HepG2 (cell line): Measurements from ENCODE around the gene XPO1. TPM values are rescaled to one million over a fixed set of nuclear protein-coding genes. Genes with fewer than 3 reads are reported as not detected.

Experiments
- ATAC-seq: fragments of 200-7000 bp; cut with Tn5 transposase; 3 replicates; pipeline ENCODE4 v1.9.1; 2020; ENCODE audit warnings: mild to moderate bottlenecking, moderate library complexity
- BruUV-seq: library from RNA; stranded (reverse); fragments of 400-500 nt; replicated peaks from 2 replicates; lab custom pipeline; 2021; lab: Mats Ljungman, UMichigan
- CTCF ChIA-PET: fragments of 300-600 bp; formaldehyde crosslinking; extraction: SDS; loops from one replicate; lab custom pipeline; 2021; ENCODE audit warnings: low total read pairs, inconsistent platforms, low intra/inter-chr PET ratio; lab: Yijun Ruan, JAX
- POLR2A ChIA-PET: fragments of 350-600 bp; sonication (Branson Sonifier 250); formaldehyde crosslinking; loops from one replicate; lab custom pipeline; 2020; ENCODE audit warnings: antibody characterized with exemption, inconsistent platforms; lab: Yijun Ruan, JAX
- DNase-seq: peaks from one replicate; pipeline ENCODE4 v3.0.0-alpha.2; 2015; ENCODE audit warnings: low spot score
- FAIRE-seq: peaks from 3 replicates; lab custom pipeline; 2011; peaks lifted over from hg19 to GRCh38; lab: Jason Lieb, UNC
- H2AFZ ChIP-seq: one replicate; pipeline ENCODE4 v1.6.1; 2011; ENCODE audit warnings: low read length, inconsistent platforms
- H3K27ac ChIP-seq: fragments of 300-600 bp; 3 replicates; pipeline ENCODE4 v1.8.0; 2011; ENCODE audit warnings: mixed run types, mild to moderate bottlenecking, mixed read lengths, low read length, inconsistent platforms; ENCODE audit not compliant: insufficient read depth; ENCODE audit errors: extremely low read length
- H3K27me3 ChIP-seq, 2 experiments: fragments of 200-600 bp in 1 of 2; 2 replicates in 1 of 2; 3 replicates in 1 of 2; pipeline versions ENCODE4 v1.6.0 to v1.8.0; 2011; ENCODE audit warnings: low read length in 2 of 2, mild to moderate bottlenecking in 2 of 2, moderate library complexity in 2 of 2, inconsistent platforms in 1 of 2; ENCODE audit not compliant: insufficient read depth in 2 of 2, control insufficient read depth in 1 of 2
- H3K36me3 ChIP-seq, 2 experiments: fragments of 200-600 bp in 1 of 2; replicated peaks in 1 of 2; 2 replicates in 1 of 2; 3 replicates in 1 of 2; pipeline versions ENCODE4 v1.5.1 to v1.8.0; 2011; ENCODE audit warnings: low read length in 2 of 2, inconsistent platforms in 1 of 2; ENCODE audit not compliant: insufficient read depth in 2 of 2, control insufficient read depth in 1 of 2
- H3K4me1 ChIP-seq: 2 replicates; pipeline ENCODE4 v1.5.1; 2012; ENCODE audit warnings: low read length, inconsistent platforms; ENCODE audit not compliant: insufficient read depth
- H3K4me2 ChIP-seq: 2 replicates; pipeline ENCODE4 v1.6.0; 2011; ENCODE audit warnings: low read depth, low read length, inconsistent platforms
- H3K4me3 ChIP-seq, 3 experiments: fragments of 200-600 bp in 1 of 3; sonication (generic), shearing (Covaris generic) in 1 of 3; replicated peaks in 1 of 3; 2 replicates each; pipeline ENCODE4 v1.5.1; 2011 to 2016; ENCODE audit warnings: low read length in 3 of 3, inconsistent platforms in 2 of 3, low read depth in 2 of 3, mild to moderate bottlenecking in 2 of 3, control low read depth in 1 of 3, mixed read lengths in 1 of 3; ENCODE audit not compliant: insufficient read depth in 1 of 3
- H3K79me2 ChIP-seq: one replicate; pipeline ENCODE4 v1.6.1; 2011; ENCODE audit warnings: low read length, inconsistent platforms; ENCODE audit not compliant: insufficient read depth
- H3K9ac ChIP-seq: 2 replicates; pipeline ENCODE4 v1.6.0; 2011; ENCODE audit warnings: mild to moderate bottlenecking, low read depth, low read length, inconsistent platforms; ENCODE audit not compliant: insufficient read depth
- H3K9me3 ChIP-seq: 2 replicates; pipeline ENCODE4 v1.5.1; 2012; ENCODE audit warnings: mild to moderate bottlenecking, low read length
- H4K20me1 ChIP-seq: 2 replicates; pipeline ENCODE4 v1.6.0; 2011; ENCODE audit warnings: inconsistent platforms, mild to moderate bottlenecking, low read length, moderate library complexity; ENCODE audit not compliant: insufficient read depth
- ATM ChIP-seq: fragments of 450-650 bp; IDR thresholded peaks from 2 replicates; pipeline ENCODE4 v1.7.1; 2017; ENCODE audit warnings: mild to moderate bottlenecking, borderline replicate concordance
- CC2D1A ChIP-seq: sonication (generic); formaldehyde crosslinking; IDR thresholded peaks from 2 replicates; pipeline ENCODE4 v1.8.1; 2023; ENCODE audit warnings: mild to moderate bottlenecking, missing genetic modification reagents
- HNF4A ChIP-seq: sonication (generic); formaldehyde crosslinking; IDR thresholded peaks from 2 replicates; pipeline ENCODE4 v1.4.0; 2020; ENCODE audit warnings: missing genetic modification reagents
- MBNL3 ChIP-seq: fragments of 250-450 bp; sonication (Bioruptor Pico); conservative IDR thresholded peaks from 2 replicates; pipeline ENCODE4 v1.8.0; 2022; ENCODE audit warnings: mild to moderate bottlenecking, inconsistent platforms
- MLXIP ChIP-seq: sonication (generic); formaldehyde crosslinking; IDR thresholded peaks from 2 replicates; pipeline ENCODE4 v1.9.0; 2021; ENCODE audit warnings: missing genetic modification reagents, borderline replicate concordance
- MXD4 ChIP-seq: IDR thresholded peaks from 2 replicates; pipeline ENCODE4 v1.6.1; 2016; ENCODE audit warnings: mild to moderate bottlenecking, missing biosample characterization, missing genetic modification reagents
- PPARG ChIP-seq: conservative IDR thresholded peaks from 2 replicates; pipeline ENCODE4 v1.6.1; 2016; ENCODE audit warnings: missing biosample characterization, missing genetic modification reagents
- PTBP1 ChIP-seq: fragments of 200-400 bp; formaldehyde crosslinking; IDR thresholded peaks from 2 replicates; pipeline ENCODE4 v1.6.1; 2018; ENCODE audit warnings: low read length, low read depth; ENCODE audit not compliant: poor library complexity, severe bottlenecking
- SPEN ChIP-seq: sonication (generic); formaldehyde crosslinking; IDR thresholded peaks from 2 replicates; pipeline ENCODE4 v1.5.1; 2020; ENCODE audit warnings: low read depth, mild to moderate bottlenecking, missing genetic modification reagents
- ZBTB34 ChIP-seq: sonication (generic); formaldehyde crosslinking; IDR thresholded peaks from 2 replicates; pipeline ENCODE4 v1.8.0; 2022; ENCODE audit warnings: mild to moderate bottlenecking, missing genetic modification reagents
- ZNF362 ChIP-seq: sonication (generic); formaldehyde crosslinking; IDR thresholded peaks from 2 replicates; pipeline ENCODE4 v1.4.0; 2020; ENCODE audit warnings: missing genetic modification reagents, mild to moderate bottlenecking, borderline replicate concordance
- ZNF431 ChIP-seq: sonication (generic); formaldehyde crosslinking; IDR thresholded peaks from 2 replicates; pipeline ENCODE4 v1.9.0; 2022; ENCODE audit warnings: missing genetic modification reagents, low read depth, mild to moderate bottlenecking, borderline replicate concordance
- ZNF501 ChIP-seq: sonication (generic); formaldehyde crosslinking; IDR thresholded peaks from 2 replicates; pipeline ENCODE4 v1.5.1; 2020; ENCODE audit warnings: mild to moderate bottlenecking, moderate library complexity, missing genetic modification reagents
- WGBS: methylation state at CpG from one replicate; pipeline ENCODE4 v1.1.6; 2017; ENCODE audit warnings: low lambda C conversion rate; 5-methylcytosine and 5-hydroxymethylcytosine counted together
- in situ Hi-C: cut with HindIII; loops from 2 replicates; pipeline ENCODE4 v1.10.0; 2017; ENCODE audit warnings: low pct_unique_long_range_greater_than_20kb; ENCODE audit not compliant: extremely low pct_ligation_motif_present
- intact Hi-C: fragments of 100-400 bp; cut with micrococcal nuclease; formaldehyde crosslinking; loops from one replicate; pipeline ENCODE4 v1.10.0; 2022; ENCODE audit not compliant: unreplicated experiment
- polyA plus RNA-seq, 8 experiments: library from polyadenylated mRNA; depleted of rRNA in 3 of 8; stranded (reverse) in 7 of 8; unstranded in 1 of 8; fragments of >200 nt; fragmentation: Illumina TruSeq in 4 of 8; extraction: Trizol in 4 of 8; gene quantifications; 2 replicates each; pipeline versions ENCODE4 v1.2.1 to v1.2.3, GENCODE V29; 2011 to 2016; ENCODE audit warnings: low read depth in 4 of 8, missing spikeins in 1 of 8, mixed read lengths in 1 of 8; ENCODE audit not compliant: insufficient read depth in 1 of 8
- total RNA-seq, 5 experiments: library from RNA; depleted of rRNA; stranded (reverse); fragments of >200 nt; fragmentation: Illumina TruSeq; extraction: Trizol; gene quantifications; 2 replicates each; pipeline ENCODE4 v1.2.3, GENCODE V29; 2016; ENCODE audit warnings: low read depth in 1 of 5

The XPO1 gene
- total and polyA plus RNA-seq, 2 of the 13 experiments (the other 11 are each of a cell fraction or from before 2014, with no cell fraction given): 67.4 to 212 TPM

- peaks cover 71% of the 10 kb centered on the region for H3K79me2 ChIP-seq
- no peaks in the 10 kb centered on the region; a peak in 1 of 5 replicates for H3K27me3 ChIP-seq
- in situ Hi-C loops (no loop called here), intact Hi-C loops (loop anchor here (5.0 to 10.0 kb wide), 3 partner anchors 97 to 352 kb away; partner anchors contain the start of gene CCT4)
- H3K9ac ChIP-seq: peak overlapping the region; percentile 83
- WGBS: 21% methylated on average over 5 of the region's 5 CpGs
- H4K20me1 ChIP-seq: peaks cover 44% of the 10 kb centered on the region
- TSS peak; percentile 46 for BruUV-seq
- peak overlapping the region; percentile 98 for H3K4me2 ChIP-seq
- CTCF ChIA-PET: no interaction called here
- H3K36me3 ChIP-seq: peaks cover 0 to 7% of the 10 kb centered on the region in 2 experiments; a peak in 1 of 5 replicates
- H3K4me3 ChIP-seq: peak overlapping the region; percentile 71 to 99 (median 91); a peak in 5 of 6 replicates
- peak overlapping the region; percentile 93 for H3K27ac ChIP-seq
- POLR2A ChIA-PET: interaction anchor here (1.4 kb wide), 1 partner anchor 125 kb away, joined by 3 read pairs; no protein-coding TSS in a partner anchor
- ATAC-seq: no peak
- peaks cover 62% of the 10 kb centered on the region for H3K4me1 ChIP-seq
- H2AFZ ChIP-seq: no peak overlapping the region
- TF ChIP-seq SPEN (CRISPR knock-in tag) (no peak), MXD4 (no peak), ZBTB34 (CRISPR knock-in tag) (no peak), CC2D1A (CRISPR knock-in tag) (0 out of 2 replicates have a peak, but pooled peaks have one; percentile 32), MBNL3 (no peak)
- no peaks in the 10 kb centered on the region for H3K9me3 ChIP-seq
- no peak for FAIRE-seq
- no peak for DNase-seq
Observed at GRCh38 chr2:61535449-61535848, 2.7 kb downstream of the XPO1 start.

- Histone ChIP-seq H3K4me2 (peak overlapping the region; percentile 98), H3K9ac (peak overlapping the region; percentile 83), H2AFZ (no peak overlapping the region), H3K27me3 (no peaks in the 10 kb centered on the region; a peak in 1 of 5 replicates), H3K79me2 (peaks cover 76% of the 10 kb centered on the region), H4K20me1 (peaks cover 49% of the 10 kb centered on the region), H3K9me3 (no peaks in the 10 kb centered on the region), H3K4me1 (peaks cover 62% of the 10 kb centered on the region), H3K4me3 (peak overlapping the region; percentile 71 to 99 (median 91); a peak in 5 of 6 replicates), H3K27ac (no peak overlapping the region), H3K36me3 (peaks cover 0 to 12% of the 10 kb centered on the region in 2 experiments; a peak in 2 of 5 replicates)
- 39% methylated on average over 2 of the region's 2 CpGs for WGBS
- DNase-seq (no peak), FAIRE-seq (no peak), ATAC-seq (no peak)
- BruUV-seq: no TSS peak
- intact Hi-C loops: loop anchor here (5.0 to 10.0 kb wide), 3 partner anchors 97 to 352 kb away; partner anchors contain the start of gene CCT4
- in situ Hi-C loops: no loop called here
- ChIA-PET CTCF (no interaction called here), POLR2A (interaction anchor here (1.4 kb wide), 1 partner anchor 126 kb away, joined by 3 read pairs; no protein-coding TSS in a partner anchor)
- TF ChIP-seq HNF4A (CRISPR knock-in tag) (no peak), ZNF501 (no peak), PPARG (CRISPR knock-in tag) (no peak), PTBP1 (no peak), MLXIP (CRISPR knock-in tag) (no peak), ZNF431 (CRISPR knock-in tag) (no peak), ATM (no peak), ZNF362 (no peak)
Observed at GRCh38 chr2:61534926-61535325, 3.2 kb downstream of the XPO1 start.
